Cardiac fibroblast (primary cell): ENCODE results near the gene TOMM40L.

Source experiments
- DNase-seq, 2 donors: peaks; one replicate each; pipeline versions ENCODE4 v3.0.0 to v3.0.0-alpha.2; 2010; ENCODE audit warnings: low read depth in 2 of 2
- H3K4me3 ChIP-seq, 2 donors: replicated peaks in 1 of 2; 1 replicate in 1 of 2; 2 replicates in 1 of 2; pipeline ENCODE4 v1.5.1; 2011; ENCODE audit warnings: low read depth in 2 of 2, low read length in 2 of 2, mild to moderate bottlenecking in 2 of 2, moderate library complexity in 1 of 2
- TF ChIP-seq, protein P1 (sequence below): IDR thresholded peaks from one replicate; pipeline ENCODE4 v1.5.1; 2011; ENCODE audit warnings: low read depth, mild to moderate bottlenecking, low read length, inconsistent platforms

The TOMM40L gene

DNA sequence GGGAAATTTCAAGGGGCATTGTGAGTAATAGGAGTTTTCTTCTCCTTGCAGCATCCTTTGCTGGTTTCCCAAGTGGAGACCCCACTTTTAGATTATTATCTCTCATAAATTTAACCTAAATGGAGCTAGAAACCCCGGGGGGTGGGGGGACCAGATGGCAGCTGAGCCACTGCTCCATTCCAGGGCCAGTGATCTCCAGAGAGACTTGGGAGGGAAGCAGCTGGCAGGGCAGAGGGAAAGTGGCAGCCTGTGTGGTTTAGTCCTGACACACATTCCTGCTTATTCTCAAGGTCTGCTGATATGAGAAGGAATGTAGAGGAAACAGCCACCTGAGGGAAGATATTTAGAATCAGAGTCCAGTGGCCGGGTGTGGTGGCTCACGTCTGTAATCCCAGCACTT is 49.0 kb downstream of the TOMM40L start:
- TF ChIP-seq, protein P1, sequence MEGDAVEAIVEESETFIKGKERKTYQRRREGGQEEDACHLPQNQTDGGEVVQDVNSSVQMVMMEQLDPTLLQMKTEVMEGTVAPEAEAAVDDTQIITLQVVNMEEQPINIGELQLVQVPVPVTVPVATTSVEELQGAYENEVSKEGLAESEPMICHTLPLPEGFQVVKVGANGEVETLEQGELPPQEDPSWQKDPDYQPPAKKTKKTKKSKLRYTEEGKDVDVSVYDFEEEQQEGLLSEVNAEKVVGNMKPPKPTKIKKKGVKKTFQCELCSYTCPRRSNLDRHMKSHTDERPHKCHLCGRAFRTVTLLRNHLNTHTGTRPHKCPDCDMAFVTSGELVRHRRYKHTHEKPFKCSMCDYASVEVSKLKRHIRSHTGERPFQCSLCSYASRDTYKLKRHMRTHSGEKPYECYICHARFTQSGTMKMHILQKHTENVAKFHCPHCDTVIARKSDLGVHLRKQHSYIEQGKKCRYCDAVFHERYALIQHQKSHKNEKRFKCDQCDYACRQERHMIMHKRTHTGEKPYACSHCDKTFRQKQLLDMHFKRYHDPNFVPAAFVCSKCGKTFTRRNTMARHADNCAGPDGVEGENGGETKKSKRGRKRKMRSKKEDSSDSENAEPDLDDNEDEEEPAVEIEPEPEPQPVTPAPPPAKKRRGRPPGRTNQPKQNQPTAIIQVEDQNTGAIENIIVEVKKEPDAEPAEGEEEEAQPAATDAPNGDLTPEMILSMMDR = no peak
- H3K4me3 ChIP-seq = no peak overlapping the region
- no peak for DNase-seq
